Aorta (tissue), 5 donors: ENCODE results near the gene ALPP. TPM values are rescaled to one million over a fixed set of nuclear protein-coding genes. Genes with fewer than 3 reads are reported as not detected.
A peak's percentile ranks its signal among the peaks of the same experiment; 100 is the strongest.

Experiments
- ATAC-seq: fragments of 200-7000 bp; cut with Tn5 transposase; one replicate; pipeline ENCODE4 v1.9.1; 2022; ENCODE audit warnings: moderate library complexity; ENCODE audit not compliant: low FRiP score
- DNase-seq, 2 donors: peaks; one replicate each; pipeline ENCODE4 v3.0.0-alpha.2; 2020
- H3K27ac ChIP-seq, 2 donors: one replicate each; pipeline ENCODE4 v1.5.1; 2013; ENCODE audit warnings: low read length in 2 of 2, mild to moderate bottlenecking in 2 of 2, moderate library complexity in 2 of 2, control low read depth in 1 of 2, inconsistent platforms in 1 of 2, low read depth in 1 of 2
- H3K27me3 ChIP-seq, 2 donors: one replicate each; pipeline ENCODE4 v1.6.1; 2013; ENCODE audit warnings: control low read depth in 1 of 2, low read length in 1 of 2, mild to moderate bottlenecking in 1 of 2, moderate library complexity in 1 of 2; ENCODE audit not compliant: insufficient read depth in 2 of 2, control insufficient read depth in 1 of 2
- H3K36me3 ChIP-seq, 2 donors: one replicate each; pipeline ENCODE4 v1.6.1; 2013; ENCODE audit warnings: control low read depth in 1 of 2, low read length in 1 of 2, mild to moderate bottlenecking in 1 of 2; ENCODE audit not compliant: insufficient read depth in 2 of 2, control insufficient read depth in 1 of 2
- H3K4me1 ChIP-seq, 2 donors: one replicate each; pipeline ENCODE4 v1.6.1; 2013; ENCODE audit warnings: low read length in 2 of 2, control low read depth in 1 of 2, mild to moderate bottlenecking in 1 of 2, moderate library complexity in 1 of 2; ENCODE audit not compliant: insufficient read depth in 2 of 2, control insufficient read depth in 1 of 2
- H3K4me3 ChIP-seq, 2 donors: one replicate each; pipeline ENCODE4 v1.5.1; 2013; ENCODE audit warnings: low read length in 2 of 2, control low read depth in 1 of 2, mild to moderate bottlenecking in 1 of 2
- H3K9me3 ChIP-seq: one replicate; pipeline ENCODE4 v1.6.1; 2013; ENCODE audit warnings: mild to moderate bottlenecking, low read length; ENCODE audit not compliant: control insufficient read depth
- WGBS, 2 donors: extraction: QIAGEN DNeasy Blood & Tissue Kit; methylation state at CpG; one replicate each; pipeline ENCODE4 v1.1.7; 2013; 5-methylcytosine and 5-hydroxymethylcytosine counted together
- intact Hi-C, 2 donors: fragments of 100-400 bp; cut with DNase I; formaldehyde crosslinking; loops; one replicate each; pipeline versions ENCODE4 v1.14.2 to v1.15.0; 2022
- polyA plus RNA-seq, 2 donors: library from polyadenylated mRNA; stranded (reverse); fragments of 200-250 nt; gene quantifications; one replicate each; pipeline ENCODE4 v1.2.3, GENCODE V29; 2013
- total RNA-seq, 2 donors: library from RNA; stranded (reverse); fragmentation: NEBNext Ultra II Directional; extraction: Animal tissue kit (Norgen Biotek cat#: 25700); gene quantifications; one replicate each; pipeline ENCODE4 v1.2.1, GENCODE V29; 2021
- donor health status: healthy with polysubstance abuse.
- donor health status: Bipolar disorder and iron deficiency.
- donor health status: DM: no; HTN: no; CAD: no.
- donor health status: DM: no; HTN: no; CAD: no.
- donor health status: DM: yes; HTN: yes; CAD: no.

Gene ALPP
- total and polyA plus RNA-seq, 4 donors = not detected

GRCh38 chr2:232348936-232349335 is 29.6 kb upstream of the ALPP start:
- WGBS, 2 donors = 62 to 77% methylated on average over 6 of the region's 6 CpGs
- peak; percentile 17 to 51 for DNase-seq
- no peak overlapping the region for H3K27ac ChIP-seq
- peaks cover 2% of the 10 kb centered on the region for H3K9me3 ChIP-seq
- intact Hi-C loops = no loop called here
- no peak overlapping the region for H3K4me3 ChIP-seq
- H3K27me3 ChIP-seq = no peaks in the 10 kb centered on the region
- no peak for ATAC-seq
- no peaks in the 10 kb centered on the region for H3K4me1 ChIP-seq
- H3K36me3 ChIP-seq = no peaks in the 10 kb centered on the region

DNA sequence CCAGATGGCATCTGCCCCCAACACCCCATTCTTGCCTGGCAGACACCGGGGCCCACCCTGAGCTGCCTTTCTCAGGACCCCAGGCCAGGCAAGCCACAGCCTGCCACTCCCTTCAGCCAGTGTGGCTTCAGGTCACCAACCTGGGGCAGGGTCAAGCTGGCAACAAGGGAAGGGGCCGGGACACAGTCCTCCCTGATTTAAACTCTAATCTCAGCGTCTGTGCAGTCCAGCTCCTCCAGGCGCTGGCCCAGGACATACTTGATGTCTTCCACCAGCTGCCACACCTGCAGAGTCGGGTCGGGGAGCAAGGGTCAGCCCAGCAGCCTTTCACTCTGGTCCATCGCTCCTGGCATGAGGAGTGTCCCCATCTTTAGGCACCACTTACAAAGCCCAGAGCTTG is 29.0 kb upstream of the ALPP start:
- 79 to 81% methylated on average over 7 of the region's 7 CpGs for WGBS, 2 donors
- intact Hi-C loops = no loop called here
- ATAC-seq = no peak

GRCh38 chr2:232349946-232350635 is 28.5 kb upstream of the ALPP start:
- peak; percentile 24 to 64 for DNase-seq
- peaks cover 1% of the 10 kb centered on the region for H3K9me3 ChIP-seq
- intact Hi-C loops = no loop called here
- no peak for ATAC-seq
- no peaks in the 10 kb centered on the region for H3K27me3 ChIP-seq
- no peak overlapping the region for H3K27ac ChIP-seq
- no peak overlapping the region for H3K4me3 ChIP-seq
- H3K36me3 ChIP-seq = no peaks in the 10 kb centered on the region
- WGBS, 2 donors = 67 to 73% methylated on average over 14 of the region's 14 CpGs
- no peaks in the 10 kb centered on the region for H3K4me1 ChIP-seq

More for the DNA sequence above, 29.0 kb upstream of the ALPP start:
- no peak overlapping the region for H3K4me3 ChIP-seq
- H3K27ac ChIP-seq = no peak overlapping the region
- H3K36me3 ChIP-seq = no peaks in the 10 kb centered on the region
- DNase-seq = peak; percentile 29 to 53
- no peaks in the 10 kb centered on the region for H3K4me1 ChIP-seq
- H3K27me3 ChIP-seq = no peaks in the 10 kb centered on the region
- peaks cover 1% of the 10 kb centered on the region for H3K9me3 ChIP-seq

DNA sequence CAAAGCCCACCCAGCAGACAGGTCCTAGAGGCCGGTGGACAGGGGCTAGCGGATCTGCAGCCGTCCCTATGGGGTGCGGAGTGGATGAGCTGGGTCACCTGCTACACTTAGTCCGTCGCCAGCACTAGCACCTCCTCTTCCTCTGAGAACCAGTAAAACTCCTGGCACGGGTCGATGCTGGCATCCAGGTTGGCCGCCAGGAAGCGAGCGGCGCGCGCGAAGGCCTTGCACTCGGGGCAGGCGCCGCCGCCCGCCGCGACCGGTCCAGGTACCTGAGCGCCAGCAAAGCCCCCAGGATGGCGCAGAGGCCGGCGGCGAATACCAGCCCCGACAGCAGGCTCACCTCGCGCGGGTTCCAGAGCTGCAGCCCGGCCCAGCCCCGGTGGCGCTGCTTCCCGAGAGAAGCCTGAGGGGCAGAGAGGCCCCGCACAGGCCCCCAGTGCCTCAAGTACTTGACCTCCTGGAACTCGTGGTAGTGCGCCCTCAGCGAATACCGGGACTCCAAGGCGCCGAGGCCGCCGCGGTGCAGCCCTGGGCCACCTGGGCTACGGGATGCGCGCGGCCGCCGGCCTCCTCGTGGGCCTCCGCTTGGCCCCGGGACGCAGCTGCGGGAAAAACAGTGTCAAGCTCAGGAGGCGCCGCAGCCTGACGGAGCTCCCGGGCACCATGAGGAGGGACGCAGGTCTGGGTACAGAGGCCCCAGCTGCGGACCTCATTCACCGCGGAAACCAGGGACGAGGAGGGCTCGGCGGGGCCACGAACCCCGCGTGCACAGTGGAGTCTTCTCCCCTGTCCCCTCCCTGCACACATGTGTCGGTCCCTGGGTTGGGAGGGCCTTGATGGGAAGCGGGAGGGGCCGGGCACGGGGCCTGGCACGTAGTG is 27.5 kb upstream of the ALPP start:
- Histone ChIP-seq H3K4me3 (no peak overlapping the region), H3K27ac (no peak overlapping the region), H3K4me1 (no peaks in the 10 kb centered on the region), H3K27me3 (no peaks in the 10 kb centered on the region), H3K36me3 (no peaks in the 10 kb centered on the region), H3K9me3 (peaks cover 1% of the 10 kb centered on the region)
- DNase-seq (peak; percentile 17 to 61), ATAC-seq (no peak)
- intact Hi-C loops = no loop called here
- 9 to 13% methylated on average over 76 of the region's 76 CpGs for WGBS, 2 donors

DNA sequence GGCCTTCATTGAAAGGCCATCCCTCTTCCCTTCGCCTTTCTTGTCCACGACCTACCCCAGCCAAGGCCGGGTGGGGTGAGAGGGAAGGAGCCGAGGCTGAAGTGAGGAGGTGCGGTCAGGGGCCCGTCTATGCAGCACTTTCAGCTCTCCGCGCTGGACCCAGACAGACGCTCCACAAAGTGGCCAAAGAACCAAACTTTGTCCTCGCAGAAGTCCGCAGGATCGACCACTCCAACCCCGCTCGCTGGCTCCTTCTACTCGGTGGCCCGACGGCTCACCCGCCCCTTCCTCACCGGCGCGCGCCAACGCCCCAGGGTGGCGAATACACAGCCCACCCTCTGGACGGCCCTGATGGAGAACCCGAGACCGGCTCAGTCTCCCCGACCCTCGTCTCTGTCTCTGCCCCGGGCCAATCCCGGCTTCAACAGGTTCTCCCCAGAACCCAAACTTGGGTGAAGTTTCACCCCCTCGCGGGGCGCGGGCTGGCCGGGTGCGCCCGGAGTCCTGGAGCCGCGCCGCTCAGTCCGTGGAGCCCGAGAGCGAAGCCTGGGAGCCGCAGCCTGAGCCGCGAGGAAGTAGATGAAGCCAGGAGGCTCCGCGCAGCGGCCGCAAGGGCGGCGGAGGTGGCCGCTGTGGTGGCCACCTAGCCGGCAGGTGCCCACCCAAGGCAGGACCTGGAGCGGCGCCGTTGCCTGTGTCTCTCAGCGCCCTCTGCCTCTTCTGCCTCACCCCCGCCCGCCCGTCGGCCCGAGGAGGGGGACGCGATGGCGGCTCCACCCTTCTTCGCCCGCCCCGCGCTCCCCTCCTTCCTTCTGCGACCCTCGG is 26.7 kb upstream of the ALPP start:
- Histone ChIP-seq H3K36me3 (no peaks in the 10 kb centered on the region), H3K4me1 (no peaks in the 10 kb centered on the region), H3K4me3 (no peak overlapping the region), H3K27ac (no peak overlapping the region), H3K9me3 (peaks cover 1% of the 10 kb centered on the region), H3K27me3 (no peaks in the 10 kb centered on the region)
- DNase-seq (peak; percentile 37 to 72), ATAC-seq (no peak)
- WGBS, 2 donors = 18 to 23% methylated on average over 56 to 73 of the region's 73 CpGs
- intact Hi-C loops = no loop called here

DNA sequence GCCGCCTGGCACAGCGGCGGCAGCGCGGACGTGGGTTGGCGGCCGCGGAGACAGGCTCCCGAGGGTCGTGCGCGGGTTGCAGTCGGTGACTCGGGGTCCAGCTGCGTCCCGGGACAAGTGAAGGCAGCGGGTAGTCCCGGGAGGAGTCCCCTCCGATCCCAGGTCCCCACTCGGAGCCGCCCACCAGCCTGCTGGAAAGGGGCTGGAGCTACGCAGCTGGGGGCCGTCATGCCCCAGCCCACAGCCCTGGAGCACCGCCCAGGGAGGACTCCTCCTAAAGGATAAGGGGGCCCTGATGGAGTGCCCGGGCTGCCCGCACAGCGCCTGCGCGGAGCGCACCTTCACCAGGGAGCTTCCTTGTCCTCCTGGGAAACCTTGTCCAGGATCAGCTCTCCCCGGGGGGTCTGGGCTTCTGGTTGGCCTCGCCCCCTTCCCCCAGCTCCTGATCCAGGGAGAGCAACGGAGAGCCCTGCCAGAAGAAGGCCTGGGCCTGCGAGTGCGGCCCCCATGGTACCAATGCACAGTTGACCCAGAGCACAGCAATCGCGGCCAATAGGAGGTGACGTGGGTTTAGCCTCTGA is 25.9 kb upstream of the ALPP start:
- Histone ChIP-seq H3K27ac (no peak overlapping the region), H3K4me1 (no peaks in the 10 kb centered on the region), H3K36me3 (no peaks in the 10 kb centered on the region), H3K4me3 (no peak overlapping the region), H3K9me3 (peaks cover 1% of the 10 kb centered on the region), H3K27me3 (no peaks in the 10 kb centered on the region)
- intact Hi-C loops = no loop called here
- peak; percentile 33 to 69 for DNase-seq
- WGBS, 2 donors = 41 to 47% methylated on average over 28 to 39 of the region's 39 CpGs
- no peak for ATAC-seq

DNA sequence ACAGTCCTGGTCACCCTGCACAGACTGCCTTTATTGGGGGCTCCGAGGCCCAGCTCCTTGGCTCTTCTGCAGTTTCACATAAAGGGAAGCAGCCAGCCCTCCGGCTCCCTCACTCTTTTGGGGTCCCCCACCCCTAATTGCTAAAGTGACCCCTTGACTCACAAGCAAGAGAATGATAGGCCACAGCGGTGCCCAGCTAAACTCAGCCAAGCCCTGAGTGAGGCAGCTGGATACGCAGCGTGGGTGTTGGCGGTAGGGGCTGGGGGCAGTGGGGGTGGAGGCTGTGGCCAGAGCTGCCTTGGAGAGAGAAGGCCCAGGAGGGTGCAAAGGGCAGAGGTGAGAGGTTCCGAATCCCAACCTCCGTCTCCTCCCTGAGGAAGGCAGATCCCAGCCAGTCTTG is 25.5 kb upstream of the ALPP start:
- 77 to 81% methylated on average over 8 of the region's 8 CpGs for WGBS, 2 donors
- ATAC-seq = no peak
- intact Hi-C loops = no loop called here
- Histone ChIP-seq H3K4me3 (no peak overlapping the region), H3K9me3 (peaks cover 1% of the 10 kb centered on the region), H3K4me1 (no peaks in the 10 kb centered on the region), H3K27ac (no peak overlapping the region), H3K36me3 (no peaks in the 10 kb centered on the region), H3K27me3 (no peaks in the 10 kb centered on the region)
- peak; percentile 21 to 31 for DNase-seq

- Histone ChIP-seq H3K27me3 (no peaks in the 10 kb centered on the region), H3K27ac (no peak overlapping the region), H3K9me3 (no peaks in the 10 kb centered on the region), H3K4me3 (no peak overlapping the region), H3K4me1 (no peaks in the 10 kb centered on the region), H3K36me3 (no peaks in the 10 kb centered on the region)
- 84 to 89% methylated on average over 7 of the region's 7 CpGs for WGBS, 2 donors
- ATAC-seq (no peak), DNase-seq (peak in 1 of 2 donors; percentile 22)
- intact Hi-C loops = no loop called here
Observed at GRCh38 chr2:232353660-232354059, 24.9 kb upstream of the ALPP start.
